ENCODE results near the gene PDE6D. TPM values are rescaled to one million over a fixed set of nuclear protein-coding genes. Genes with fewer than 3 reads are reported as not detected.

The PDE6D gene
- total and polyA plus RNA-seq, 2 experiments from 2014 or later: 35.2 to 55.6 TPM

GRCh38 chr2:231687961-231688360, 93.1 kb downstream of the PDE6D start:
- Mint-ChIP-seq H3K4me1 (peaks cover 40% of the 10 kb centered on the region), H3K9me3 (no peaks in the 10 kb centered on the region; the same call in 2 of the 3 replicates), H3K27me3 (ENCODE audit: insufficient read depth, low read depth, poor library complexity) (peaks cover 31% of the 10 kb centered on the region), H3K27ac (peak overlapping the region; percentile 93), H3K36me3 (ENCODE audit: low read depth) (no peaks in the 10 kb centered on the region), H3K4me3 (peak overlapping the region; percentile 82)
- DNase-seq (ENCODE audit: low spot score): no peak
- no peaks in the 10 kb centered on the region for H3K27me3 ChIP-seq (ENCODE audit: insufficient read depth)
- ATAC-seq: no peak
- TF ChIP-seq POLR2AphosphoS5 (IDR thresholded peaks at IDR 0.05; ENCODE audit: low read depth): no peak
- no peak for TF ChIP-seq JUNB (IDR thresholded peaks at IDR 0.05; ENCODE audit: unreplicated experiment)
- no peak for TF ChIP-seq EZH2 (IDR thresholded peaks at IDR 0.05; ENCODE audit: low read depth, unreplicated experiment)
- no peak for TF ChIP-seq ZNF331 (CRISPR knock-in tag; IDR thresholded peaks at IDR 0.05; ENCODE audit: low read depth)
- no peak for TF ChIP-seq CREB1 (CRISPR knock-in tag; IDR thresholded peaks at IDR 0.05; ENCODE audit: low read depth)
- TF ChIP-seq NANOG (IDR thresholded peaks at IDR 0.05; ENCODE audit: borderline replicate concordance): no peak
- TF ChIP-seq ZNF462 (CRISPR knock-in tag; IDR thresholded peaks at IDR 0.05): no peak
- TF ChIP-seq, protein P1, sequence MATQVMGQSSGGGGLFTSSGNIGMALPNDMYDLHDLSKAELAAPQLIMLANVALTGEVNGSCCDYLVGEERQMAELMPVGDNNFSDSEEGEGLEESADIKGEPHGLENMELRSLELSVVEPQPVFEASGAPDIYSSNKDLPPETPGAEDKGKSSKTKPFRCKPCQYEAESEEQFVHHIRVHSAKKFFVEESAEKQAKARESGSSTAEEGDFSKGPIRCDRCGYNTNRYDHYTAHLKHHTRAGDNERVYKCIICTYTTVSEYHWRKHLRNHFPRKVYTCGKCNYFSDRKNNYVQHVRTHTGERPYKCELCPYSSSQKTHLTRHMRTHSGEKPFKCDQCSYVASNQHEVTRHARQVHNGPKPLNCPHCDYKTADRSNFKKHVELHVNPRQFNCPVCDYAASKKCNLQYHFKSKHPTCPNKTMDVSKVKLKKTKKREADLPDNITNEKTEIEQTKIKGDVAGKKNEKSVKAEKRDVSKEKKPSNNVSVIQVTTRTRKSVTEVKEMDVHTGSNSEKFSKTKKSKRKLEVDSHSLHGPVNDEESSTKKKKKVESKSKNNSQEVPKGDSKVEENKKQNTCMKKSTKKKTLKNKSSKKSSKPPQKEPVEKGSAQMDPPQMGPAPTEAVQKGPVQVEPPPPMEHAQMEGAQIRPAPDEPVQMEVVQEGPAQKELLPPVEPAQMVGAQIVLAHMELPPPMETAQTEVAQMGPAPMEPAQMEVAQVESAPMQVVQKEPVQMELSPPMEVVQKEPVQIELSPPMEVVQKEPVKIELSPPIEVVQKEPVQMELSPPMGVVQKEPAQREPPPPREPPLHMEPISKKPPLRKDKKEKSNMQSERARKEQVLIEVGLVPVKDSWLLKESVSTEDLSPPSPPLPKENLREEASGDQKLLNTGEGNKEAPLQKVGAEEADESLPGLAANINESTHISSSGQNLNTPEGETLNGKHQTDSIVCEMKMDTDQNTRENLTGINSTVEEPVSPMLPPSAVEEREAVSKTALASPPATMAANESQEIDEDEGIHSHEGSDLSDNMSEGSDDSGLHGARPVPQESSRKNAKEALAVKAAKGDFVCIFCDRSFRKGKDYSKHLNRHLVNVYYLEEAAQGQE (IDR thresholded peaks at IDR 0.05; ENCODE audit: unreplicated experiment): no peak
- H3K4me1 ChIP-seq (ENCODE audit: insufficient read depth): peaks cover 19% of the 10 kb centered on the region; the same call in 1 of the 2 replicates
- H3K4me2 ChIP-seq: peak overlapping the region; percentile 75
- no peaks in the 10 kb centered on the region for H3K9me2 ChIP-seq (ENCODE audit: insufficient read depth)
- no peak overlapping the region for H3K27ac ChIP-seq (ENCODE audit: low read depth)
- no peaks in the 10 kb centered on the region for H3K36me3 ChIP-seq (ENCODE audit: insufficient read depth)
- 0 out of 2 replicates have a peak, but pooled peaks cover 10% of the 10 kb centered on the region for H3F3A ChIP-seq (replicated peaks; ENCODE audit: low read depth)
- no peak overlapping the region for H2AFZ ChIP-seq
- no peaks in the 10 kb centered on the region for H4K20me1 ChIP-seq (replicated peaks; ENCODE audit: insufficient read depth)
- H3K79me2 ChIP-seq (replicated peaks; ENCODE audit: insufficient read depth): no peaks in the 10 kb centered on the region
- peak overlapping the region; percentile 47; the same call in 1 of the 2 replicates for H3K4me3 ChIP-seq

Measured in GM23338 (cell line).